HG03039 (cell line): ENCODE data around the gene PTPN14.

ENCODE experiments used
- ATAC-seq: cut with Tn5 transposase; IDR thresholded peaks from one replicate; pipeline ENCODE4 v1.9.1; 2021; ENCODE audit warnings: mild to moderate bottlenecking, moderate library complexity; ENCODE audit not compliant: unreplicated experiment

Gene PTPN14

GRCh38 chr1:214341932-214342331, 209.5 kb downstream of the PTPN14 start:
- no peak for ATAC-seq

GRCh38 chr1:214341459-214341858, 209.9 kb downstream of the PTPN14 start:
- no peak for ATAC-seq

DNA sequence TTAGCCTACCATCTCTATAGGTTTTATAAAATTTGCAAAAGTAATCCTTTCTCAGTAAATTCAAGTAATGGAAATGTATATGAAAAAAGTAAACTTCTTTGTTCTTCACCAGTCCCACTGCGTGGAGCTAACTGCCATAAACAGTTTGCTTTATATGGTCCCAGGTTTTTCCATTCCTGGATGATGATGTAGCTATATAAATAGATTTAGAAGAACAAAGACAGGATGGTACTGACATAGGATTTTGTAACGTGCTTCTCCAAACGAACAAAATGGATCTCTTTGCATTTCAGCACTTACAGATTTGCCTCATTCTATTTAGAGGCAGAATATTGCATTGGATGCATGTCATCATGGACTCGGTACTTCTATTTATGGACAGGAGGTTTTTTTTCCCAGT, 213.2 kb downstream of the PTPN14 start:
- no peak for ATAC-seq

GRCh38 chr1:214337511-214337910, 213.9 kb downstream of the PTPN14 start:
- no peak for ATAC-seq

DNA sequence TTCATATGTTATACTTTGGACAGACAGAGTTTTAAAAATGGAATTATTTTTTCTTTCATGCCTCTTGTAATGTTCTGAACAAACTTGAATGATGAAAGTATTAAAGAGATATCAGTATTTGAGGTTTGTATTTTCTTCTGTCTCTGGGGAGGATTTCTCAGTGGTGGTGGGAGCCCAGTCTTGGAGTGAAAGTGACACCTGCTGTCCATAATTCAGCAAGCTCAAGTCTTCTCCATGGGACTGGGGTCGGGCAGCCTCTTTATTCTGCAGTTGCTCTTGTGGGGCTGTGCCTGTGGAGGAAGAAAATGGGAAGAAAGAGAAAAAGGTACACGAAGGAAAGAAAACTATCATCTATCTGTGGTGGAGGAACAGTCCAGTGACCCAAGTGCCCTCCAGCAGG, 214.4 kb downstream of the PTPN14 start:
- no peak for ATAC-seq

- no peak for ATAC-seq
Measured at GRCh38 chr1:214335567-214335966, 215.8 kb downstream of the PTPN14 start.

DNA sequence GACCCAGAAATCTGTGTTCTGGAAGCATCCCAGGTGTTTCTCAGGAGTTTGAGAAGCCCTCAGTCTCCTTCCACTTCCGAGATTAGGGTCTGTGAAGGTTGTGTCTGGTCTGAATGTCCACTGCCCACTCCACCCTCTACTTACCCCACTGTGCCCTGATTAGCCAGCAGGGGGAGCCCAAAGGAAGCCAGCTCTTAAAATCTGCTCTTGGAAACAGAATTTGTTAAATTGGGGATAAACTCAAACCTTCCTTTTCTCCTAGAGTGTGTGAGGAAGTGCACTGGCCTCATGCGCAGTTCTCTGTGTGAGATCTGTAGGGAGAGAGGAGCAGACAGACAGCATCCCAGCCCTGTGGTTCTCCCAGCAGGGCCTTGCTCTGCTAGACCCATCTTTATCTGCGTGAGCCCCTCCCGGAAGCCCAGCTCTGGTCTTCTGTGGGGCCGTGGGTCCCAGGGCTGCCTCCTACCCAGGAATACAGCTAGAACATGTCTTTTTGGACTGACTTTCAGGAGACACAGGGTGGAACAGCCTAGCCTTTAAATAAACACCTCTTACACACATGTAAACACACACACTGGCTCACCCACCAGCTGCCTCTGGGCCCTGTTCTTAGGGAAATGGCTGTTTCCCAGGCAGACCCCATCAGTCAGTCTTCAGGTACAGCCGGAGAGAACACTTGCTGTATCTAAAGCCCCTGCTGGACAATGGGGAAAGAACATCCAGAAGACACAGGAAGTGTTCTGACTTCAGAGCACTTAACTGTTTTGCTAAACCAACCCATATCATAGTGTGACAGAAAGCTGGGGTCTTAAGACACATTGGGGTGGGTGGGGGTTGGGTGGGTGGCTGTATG, 218.2 kb downstream of the PTPN14 start:
- ATAC-seq: no peak

- ATAC-seq: no peak
Measured at GRCh38 chr1:214331827-214332423, 219.5 kb downstream of the PTPN14 start.

- ATAC-seq: no peak
Measured at GRCh38 chr1:214331180-214331579, 220.2 kb downstream of the PTPN14 start.

GRCh38 chr1:214330715-214331114, 220.7 kb downstream of the PTPN14 start:
- no peak for ATAC-seq

GRCh38 chr1:214330222-214330621, 221.2 kb downstream of the PTPN14 start:
- ATAC-seq: no peak

DNA sequence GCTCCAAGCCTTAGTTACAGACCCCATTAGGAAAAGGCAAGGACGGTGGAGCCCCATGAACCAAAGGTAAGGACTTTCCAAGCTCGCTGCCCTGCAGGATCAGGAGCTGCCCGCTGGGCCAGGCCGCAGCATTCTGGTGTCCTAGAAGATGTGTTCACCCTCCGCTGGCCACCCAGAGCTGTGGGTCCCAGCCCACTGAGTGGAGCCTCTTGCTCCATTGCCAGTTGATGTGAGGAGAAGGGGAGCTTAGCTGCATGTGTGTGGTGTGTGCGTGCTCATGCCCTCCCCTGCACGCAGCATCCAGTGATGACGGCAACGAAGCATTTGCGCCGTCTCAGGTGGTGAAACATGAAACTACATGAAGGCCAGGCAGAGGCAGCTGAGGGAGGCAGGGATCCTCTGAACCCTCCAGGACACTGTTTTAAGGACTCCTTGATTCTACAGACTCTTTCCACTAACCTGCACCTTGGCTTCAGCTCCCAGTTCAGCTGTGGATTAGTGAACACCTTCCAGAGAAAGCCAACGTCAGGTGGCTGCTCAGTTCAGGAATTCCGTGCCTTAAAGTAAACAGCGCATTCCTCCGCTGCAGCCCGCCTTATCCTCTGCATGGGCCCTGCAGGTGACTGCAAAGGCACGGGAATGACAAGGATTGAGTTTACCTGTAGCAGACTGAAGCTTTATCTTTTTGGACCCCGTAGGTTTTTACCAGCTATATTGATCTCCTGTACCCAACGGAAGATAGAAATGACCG, 221.8 kb downstream of the PTPN14 start:
- no peak for ATAC-seq

DNA sequence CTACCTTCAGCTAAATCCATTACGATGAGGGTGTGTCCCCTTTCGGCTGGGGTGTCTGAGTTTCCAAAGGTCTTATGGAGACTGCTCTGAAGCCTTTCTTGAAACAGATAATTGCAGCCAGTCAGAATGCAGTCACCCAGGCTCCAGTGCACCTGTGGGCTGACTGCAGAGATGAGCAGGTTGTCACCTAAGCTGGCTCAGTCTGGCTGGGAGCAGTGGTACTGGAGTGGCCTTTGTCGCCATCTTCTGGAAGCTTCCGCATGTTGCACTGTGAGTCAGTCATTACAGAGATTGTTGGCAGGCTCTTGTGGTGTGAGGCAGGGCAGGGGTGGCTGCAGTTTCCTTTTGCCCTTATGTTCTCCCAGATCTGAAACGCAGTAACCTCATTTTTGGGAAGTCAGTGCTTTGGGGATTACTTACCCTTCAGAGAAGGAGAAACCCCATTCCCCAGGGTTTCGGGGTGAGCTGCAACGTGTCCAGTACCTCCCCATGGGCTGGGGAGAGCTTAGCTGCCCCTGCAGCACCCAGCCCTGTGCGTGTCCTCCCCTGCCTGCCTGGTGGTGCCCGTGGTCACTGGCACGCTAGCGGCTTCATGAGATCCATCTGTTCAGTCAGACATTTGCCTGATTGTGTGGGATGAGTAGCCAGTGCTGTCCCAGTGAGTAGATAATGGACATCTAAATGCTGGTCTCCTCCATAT, 222.5 kb downstream of the PTPN14 start:
- ATAC-seq: peak; percentile 90

- ATAC-seq: no peak
Measured at GRCh38 chr1:214327514-214327913, 223.9 kb downstream of the PTPN14 start.

GRCh38 chr1:214326406-214326805, 225.0 kb downstream of the PTPN14 start:
- no peak for ATAC-seq

DNA sequence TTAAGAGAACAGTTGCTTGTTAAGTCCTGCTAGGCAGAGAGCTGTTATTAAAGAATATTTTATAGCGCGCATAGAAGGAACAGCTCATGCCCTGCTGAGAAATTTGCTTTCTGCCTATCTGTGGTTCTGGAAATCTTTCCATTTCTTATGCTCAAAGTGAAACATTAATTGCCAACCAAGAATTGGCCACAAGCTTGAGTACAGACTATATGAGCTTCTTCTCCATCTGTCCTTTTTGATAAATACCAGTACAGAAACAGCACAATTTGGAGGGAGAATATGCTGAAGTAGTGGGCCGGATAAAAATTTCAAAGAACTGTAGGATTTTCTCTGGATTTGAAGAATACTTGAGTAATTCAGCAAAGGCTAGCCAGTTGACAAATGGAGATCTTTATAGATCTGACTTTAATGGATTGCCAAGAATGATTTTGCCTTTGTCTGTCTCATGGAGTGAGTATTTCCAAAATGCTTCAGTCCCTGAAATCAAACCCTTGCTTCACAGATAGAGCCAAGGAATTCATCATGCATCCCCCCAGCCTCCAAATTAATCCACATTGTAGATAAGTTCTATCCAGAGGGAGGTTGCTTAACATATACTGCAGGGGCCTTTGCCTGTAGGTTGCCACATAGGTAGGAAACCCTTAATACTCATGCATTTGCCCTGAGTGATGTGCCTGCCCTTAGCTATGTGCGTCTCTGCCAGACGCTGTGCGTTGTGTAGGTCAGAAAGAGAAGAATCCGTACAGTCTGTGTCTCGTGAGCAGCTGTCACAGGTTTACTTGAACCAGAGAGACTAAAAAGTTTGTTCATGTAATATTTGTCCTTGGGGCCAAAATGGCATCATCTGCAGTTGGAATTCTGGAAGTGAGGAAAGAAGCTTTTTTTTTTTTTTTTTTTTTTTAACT, 226.3 kb downstream of the PTPN14 start:
- ATAC-seq: no peak

DNA sequence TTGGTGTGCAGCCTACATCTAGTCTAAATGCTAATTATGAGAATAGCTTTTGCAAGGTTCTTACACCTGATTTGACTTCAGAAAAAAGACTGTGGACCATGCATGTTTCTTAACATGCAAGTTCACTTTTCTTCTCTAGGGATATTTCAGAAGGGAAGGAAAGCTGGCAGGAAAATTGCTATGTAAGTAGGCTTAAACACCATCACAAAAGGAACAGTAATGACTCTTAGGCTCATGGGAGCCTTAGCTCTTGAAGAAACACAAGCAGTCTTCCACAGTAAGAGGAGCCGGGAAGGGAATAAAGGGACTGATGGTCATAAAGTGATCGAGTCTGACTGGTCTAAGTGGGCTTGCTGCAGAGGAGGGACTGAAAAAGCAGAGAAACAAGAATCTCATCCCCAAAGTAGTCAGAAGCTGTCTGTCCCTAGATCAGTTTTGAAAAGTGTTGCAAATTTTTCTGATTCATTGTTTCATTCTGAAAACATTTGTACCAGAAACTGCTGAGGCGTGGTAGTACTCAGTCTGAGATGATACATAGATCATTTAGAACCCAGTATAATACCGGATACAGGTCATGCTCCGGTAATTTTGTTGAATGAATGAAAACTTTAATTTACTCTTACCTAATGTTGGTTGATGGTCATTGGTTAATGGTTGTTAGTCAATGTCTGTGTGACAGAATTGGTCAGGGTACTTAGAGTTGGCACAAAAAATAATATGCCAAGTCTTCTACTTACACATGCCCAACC, 229.5 kb downstream of the PTPN14 start:
- peak; percentile 55 for ATAC-seq

GRCh38 chr1:214319938-214320337, 231.5 kb downstream of the PTPN14 start:
- ATAC-seq: no peak

DNA sequence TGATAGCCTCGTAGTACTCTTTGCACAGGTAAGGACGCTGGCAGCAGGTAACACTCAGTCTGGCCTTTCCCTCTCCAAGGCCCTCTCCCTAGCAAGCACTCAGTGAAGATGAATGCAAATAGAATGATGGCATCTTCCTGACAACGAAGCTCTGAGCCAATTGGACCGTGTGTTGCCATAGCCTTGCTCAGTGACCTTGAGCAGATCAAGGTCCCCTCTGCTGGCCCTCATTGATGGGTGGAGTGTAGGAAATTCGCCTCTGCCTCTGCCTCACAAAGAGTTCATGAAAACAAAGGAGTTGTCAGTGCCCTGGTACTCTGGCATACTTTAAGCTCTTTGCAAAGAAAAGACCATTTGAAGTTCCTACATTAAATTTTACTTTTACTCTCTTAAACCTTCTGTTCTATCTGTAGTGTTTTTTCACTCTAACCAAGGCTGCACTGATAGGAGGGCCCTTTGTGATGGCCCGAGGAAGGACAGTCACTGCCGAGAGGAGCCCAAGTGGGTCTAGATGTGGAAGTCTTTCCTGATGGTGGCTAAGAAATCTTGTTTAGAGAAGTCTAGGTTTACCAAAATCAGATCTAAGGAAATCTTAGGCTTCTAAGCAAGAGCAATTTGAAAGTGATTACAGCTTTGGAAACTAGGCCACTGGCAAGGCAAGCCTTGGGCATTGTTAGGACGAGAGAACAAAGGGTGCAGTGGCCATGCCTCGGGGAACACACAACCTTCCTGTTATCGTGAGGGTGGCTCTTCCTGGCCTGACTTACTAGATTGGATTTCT, 232.3 kb downstream of the PTPN14 start:
- no peak for ATAC-seq
